ENCODE measurements around the gene SLC6A11. TPM values are rescaled to one million over a fixed set of nuclear protein-coding genes. Genes with fewer than 3 reads are reported as not detected.

SLC6A11 gene
- total and polyA plus RNA-seq, 2 of the 13 experiments (the other 11 are each of a cell fraction or from before 2014, with no cell fraction given): 17.9 to 34.5 TPM

- TF ChIP-seq ZBTB40 (IDR thresholded peaks at IDR 0.05) (no peak), ZBTB40 (CRISPR knock-in tag; IDR thresholded peaks at IDR 0.05) (no peak), ZFAT (CRISPR knock-in tag; conservative IDR thresholded peaks at IDR 0.05) (no peak), ZNF614 (CRISPR knock-in tag; IDR thresholded peaks at IDR 0.05; ENCODE audit: borderline replicate concordance) (no peak)
Measured at GRCh38 chr3:10956531-10956930, 140.5 kb downstream of the SLC6A11 start (continued).

DNA sequence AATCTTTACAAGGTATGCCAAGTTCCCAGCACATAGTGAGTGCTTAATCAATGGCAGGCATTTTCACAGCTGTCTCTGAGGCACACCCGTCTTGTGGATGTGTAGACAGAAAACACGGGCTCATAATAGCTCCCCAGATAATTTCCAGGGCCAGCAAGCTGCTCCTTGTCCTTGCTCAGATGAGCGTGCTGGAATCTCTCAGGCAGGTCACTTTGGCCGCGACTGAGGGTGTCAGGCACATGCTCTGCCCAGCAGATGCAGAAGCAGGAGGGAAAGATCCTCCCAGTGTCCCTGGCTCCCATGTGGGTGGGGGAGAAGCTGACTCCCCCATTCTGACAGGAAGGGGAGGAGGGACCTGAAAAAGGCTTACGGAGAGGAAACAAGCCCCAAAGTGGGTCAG, 141.0 kb downstream of the SLC6A11 start:
- Histone ChIP-seq H3K36me3 (replicated peaks in 1 of 2; ENCODE audit: control insufficient read depth in 1 of 2, insufficient read depth in 2 of 2, low read length in 2 of 2) (no peaks in the 10 kb centered on the region), H3K4me1 (ENCODE audit: insufficient read depth, low read length) (no peaks in the 10 kb centered on the region), H2AFZ (ENCODE audit: low read length) (no peak overlapping the region), H3K4me3 (replicated peaks in 1 of 3; ENCODE audit: insufficient read depth in 1 of 3, low read depth in 2 of 3, low read length in 3 of 3) (no peak overlapping the region), H3K79me2 (ENCODE audit: insufficient read depth, low read length) (no peaks in the 10 kb centered on the region), H3K9me3 (ENCODE audit: low read length) (no peaks in the 10 kb centered on the region), H4K20me1 (ENCODE audit: insufficient read depth, low read length) (no peaks in the 10 kb centered on the region), H3K27ac (ENCODE audit: extremely low read length, insufficient read depth, low read length) (no peak overlapping the region), H3K27me3 (ENCODE audit: control insufficient read depth in 1 of 2, insufficient read depth in 2 of 2, low read length in 2 of 2) (peaks cover 10 to 35% of the 10 kb centered on the region in 2 experiments; a peak in 3 of 5 replicates), H3K9ac (ENCODE audit: insufficient read depth, low read depth, low read length) (no peak overlapping the region), H3K4me2 (ENCODE audit: low read depth, low read length) (no peak overlapping the region)
- no peak for FAIRE-seq
- POLR2A ChIA-PET: no interaction called here
- ATAC-seq: no peak
- WGBS (ENCODE audit: low lambda C conversion rate): 19% methylated on average over 5 of the region's 6 CpGs
- CTCF ChIA-PET (ENCODE audit: low intra/inter-chr PET ratio, low total read pairs): no interaction called here
- no TSS peak for BruUV-seq (replicated peaks)
- intact Hi-C loops (cut with micrococcal nuclease; ENCODE audit: unreplicated experiment) (no loop called here), in situ Hi-C loops (cut with HindIII; ENCODE audit: extremely low pct_ligation_motif_present, low pct_unique_long_range_greater_than_20kb) (no loop called here)
- no peak for DNase-seq (ENCODE audit: low spot score)
- no peak for TF ChIP-seq RBFOX2 (IDR thresholded peaks at IDR 0.05; ENCODE audit: low read depth, low read length)
- TF ChIP-seq, protein P1, sequence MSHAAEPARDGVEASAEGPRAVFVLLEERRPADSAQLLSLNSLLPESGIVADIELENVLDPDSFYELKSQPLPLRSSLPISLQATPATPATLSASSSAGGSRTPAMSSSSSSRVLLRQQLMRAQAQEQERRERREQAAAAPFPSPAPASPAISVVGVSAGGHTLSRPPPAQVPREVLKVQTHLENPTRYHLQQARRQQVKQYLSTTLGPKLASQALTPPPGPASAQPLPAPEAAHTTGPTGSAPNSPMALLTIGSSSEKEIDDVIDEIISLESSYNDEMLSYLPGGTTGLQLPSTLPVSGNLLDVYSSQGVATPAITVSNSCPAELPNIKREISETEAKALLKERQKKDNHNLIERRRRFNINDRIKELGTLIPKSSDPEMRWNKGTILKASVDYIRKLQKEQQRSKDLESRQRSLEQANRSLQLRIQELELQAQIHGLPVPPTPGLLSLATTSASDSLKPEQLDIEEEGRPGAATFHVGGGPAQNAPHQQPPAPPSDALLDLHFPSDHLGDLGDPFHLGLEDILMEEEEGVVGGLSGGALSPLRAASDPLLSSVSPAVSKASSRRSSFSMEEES (CRISPR knock-in tag; IDR thresholded peaks at IDR 0.05): no peak
- TF ChIP-seq NFIC (IDR thresholded peaks at IDR 0.05; ENCODE audit: low read length): no peak
- TF ChIP-seq ZNF83 (CRISPR knock-in tag; IDR thresholded peaks at IDR 0.05; ENCODE audit: borderline replicate concordance): no peak
- no peak for TF ChIP-seq TBP (CRISPR knock-in tag; IDR thresholded peaks at IDR 0.05)
- no peak for TF ChIP-seq ZBTB10 (CRISPR knock-in tag; IDR thresholded peaks at IDR 0.05; ENCODE audit: borderline replicate concordance)

Measured in HepG2 (cell line).